Measurements from ENCODE around the gene SSR4. TPM values are rescaled to one million over a fixed set of nuclear protein-coding genes. Genes with fewer than 3 reads are reported as not detected.

Gene SSR4
- total RNA-seq, 1 donor from 2014 or later = 297 TPM

DNA sequence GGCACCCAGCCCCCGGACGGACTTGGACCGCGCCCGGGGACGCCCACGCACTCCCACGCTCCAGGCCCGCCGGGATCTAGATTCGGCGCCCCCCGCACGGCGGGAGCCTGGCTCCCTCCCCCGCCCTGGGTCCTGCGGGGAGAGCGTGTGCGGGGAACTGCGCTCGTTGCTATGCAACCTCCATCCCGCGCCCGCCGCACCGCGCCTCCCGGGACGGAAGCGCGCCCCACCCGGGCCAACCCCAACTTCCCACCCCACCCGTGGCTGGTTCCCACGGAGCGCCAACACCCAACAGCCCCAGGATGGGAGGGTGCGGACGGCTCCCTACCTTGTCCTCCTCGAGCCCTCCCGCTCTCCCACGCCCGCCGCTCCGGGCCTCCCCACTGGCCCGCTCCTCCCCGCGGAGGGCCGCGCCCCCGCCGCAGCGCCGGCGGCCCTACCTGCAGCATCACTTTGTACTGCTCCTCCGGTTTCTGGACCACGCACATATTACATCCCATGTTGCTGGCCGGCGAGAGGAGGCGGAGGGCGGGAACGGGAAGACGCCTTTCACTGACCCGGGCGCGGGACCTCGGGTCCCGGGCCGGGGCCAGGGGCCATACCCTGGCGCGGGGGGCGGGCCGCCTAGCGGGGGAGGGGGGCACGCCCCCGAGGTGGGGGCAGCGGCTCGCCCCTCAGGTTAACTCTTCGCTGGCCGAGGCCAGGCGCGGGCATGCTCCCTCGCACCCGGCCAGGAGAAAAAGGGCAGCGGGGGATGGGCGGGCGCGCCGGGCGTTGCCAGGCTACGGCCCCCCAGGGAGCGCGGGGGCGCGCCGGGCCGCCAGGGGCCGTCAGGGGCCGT lies 35.6 kb downstream of the SSR4 start, which contains the start of gene PDZD4:
Gene PDZD4 (minus strand): TSS at position 746 of the 841 bp plus-strand sequence. CDS start 246 bp downstream, at position 500.
- H3K27me3 Mint-ChIP-seq (ENCODE audit: unreplicated experiment) = no peaks in the 10 kb centered on the region
- TF ChIP-seq, protein P1, sequence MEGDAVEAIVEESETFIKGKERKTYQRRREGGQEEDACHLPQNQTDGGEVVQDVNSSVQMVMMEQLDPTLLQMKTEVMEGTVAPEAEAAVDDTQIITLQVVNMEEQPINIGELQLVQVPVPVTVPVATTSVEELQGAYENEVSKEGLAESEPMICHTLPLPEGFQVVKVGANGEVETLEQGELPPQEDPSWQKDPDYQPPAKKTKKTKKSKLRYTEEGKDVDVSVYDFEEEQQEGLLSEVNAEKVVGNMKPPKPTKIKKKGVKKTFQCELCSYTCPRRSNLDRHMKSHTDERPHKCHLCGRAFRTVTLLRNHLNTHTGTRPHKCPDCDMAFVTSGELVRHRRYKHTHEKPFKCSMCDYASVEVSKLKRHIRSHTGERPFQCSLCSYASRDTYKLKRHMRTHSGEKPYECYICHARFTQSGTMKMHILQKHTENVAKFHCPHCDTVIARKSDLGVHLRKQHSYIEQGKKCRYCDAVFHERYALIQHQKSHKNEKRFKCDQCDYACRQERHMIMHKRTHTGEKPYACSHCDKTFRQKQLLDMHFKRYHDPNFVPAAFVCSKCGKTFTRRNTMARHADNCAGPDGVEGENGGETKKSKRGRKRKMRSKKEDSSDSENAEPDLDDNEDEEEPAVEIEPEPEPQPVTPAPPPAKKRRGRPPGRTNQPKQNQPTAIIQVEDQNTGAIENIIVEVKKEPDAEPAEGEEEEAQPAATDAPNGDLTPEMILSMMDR (IDR thresholded peaks at IDR 0.05) = no peak
- peaks cover 11% of the 10 kb centered on the region for H3K9me3 Mint-ChIP-seq (ENCODE audit: unreplicated experiment)
- H3K4me3 Mint-ChIP-seq (ENCODE audit: unreplicated experiment) = peak within 1 kb of the TSS; percentile 71
- no peak for DNase-seq (ENCODE audit: extremely low spot score, unreplicated experiment)
- H3K27ac Mint-ChIP-seq (ENCODE audit: unreplicated experiment) = no peak within 1 kb of the TSS
- H3K36me3 Mint-ChIP-seq (ENCODE audit: unreplicated experiment) = no peaks in the 10 kb centered on the region
- H3K4me1 Mint-ChIP-seq (ENCODE audit: unreplicated experiment) = peaks cover 7% of the 10 kb centered on the region

- no peak overlapping the region for H3K27ac Mint-ChIP-seq (ENCODE audit: unreplicated experiment)
- H3K27me3 Mint-ChIP-seq (ENCODE audit: unreplicated experiment) = no peaks in the 10 kb centered on the region
- no peaks in the 10 kb centered on the region for H3K36me3 Mint-ChIP-seq (ENCODE audit: unreplicated experiment)
- no peak for DNase-seq (ENCODE audit: extremely low spot score, unreplicated experiment)
- H3K4me3 Mint-ChIP-seq (ENCODE audit: unreplicated experiment) = no peak overlapping the region
- peaks cover 11% of the 10 kb centered on the region for H3K9me3 Mint-ChIP-seq (ENCODE audit: unreplicated experiment)
- H3K4me1 Mint-ChIP-seq (ENCODE audit: unreplicated experiment) = peaks cover 7% of the 10 kb centered on the region
- TF ChIP-seq, protein P1 (IDR thresholded peaks at IDR 0.05) = no peak
These were observed 36.4 kb downstream of the SSR4 start for GRCh38 chrX:153830640-153831428.

GRCh38 chrX:153831429-153832150 lies 37.1 kb downstream of the SSR4 start:
- H3K27me3 Mint-ChIP-seq (ENCODE audit: unreplicated experiment) = no peaks in the 10 kb centered on the region
- peaks cover 11% of the 10 kb centered on the region for H3K9me3 Mint-ChIP-seq (ENCODE audit: unreplicated experiment)
- no peak for DNase-seq (ENCODE audit: extremely low spot score, unreplicated experiment)
- no peak overlapping the region for H3K27ac Mint-ChIP-seq (ENCODE audit: unreplicated experiment)
- H3K36me3 Mint-ChIP-seq (ENCODE audit: unreplicated experiment) = no peaks in the 10 kb centered on the region
- peaks cover 7% of the 10 kb centered on the region for H3K4me1 Mint-ChIP-seq (ENCODE audit: unreplicated experiment)
- H3K4me3 Mint-ChIP-seq (ENCODE audit: unreplicated experiment) = peak overlapping the region; percentile 40
- TF ChIP-seq, protein P1 (IDR thresholded peaks at IDR 0.05) = no peak

DNA sequence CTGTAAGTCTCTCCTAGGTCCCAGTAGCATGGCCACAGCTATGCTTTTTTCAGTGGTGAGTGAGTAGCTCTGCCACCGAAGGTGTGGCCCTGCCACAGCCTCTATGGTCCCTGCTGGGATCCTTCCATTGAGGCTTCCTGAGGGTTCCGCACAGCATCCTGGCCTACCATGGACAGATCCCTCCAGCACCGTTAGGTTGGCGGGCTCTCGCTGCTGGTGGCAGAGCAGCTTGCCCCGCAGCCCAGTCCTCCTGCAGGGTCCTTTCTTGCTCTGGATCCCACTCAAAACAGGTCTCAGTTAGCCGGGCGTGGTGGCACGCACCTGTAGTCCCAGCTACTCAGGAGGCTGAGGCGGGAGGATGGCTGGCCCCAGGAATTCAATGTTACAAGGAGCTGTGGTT lies 38.3 kb downstream of the SSR4 start:
- peaks cover under 1% of the 10 kb centered on the region for H3K27me3 Mint-ChIP-seq (ENCODE audit: unreplicated experiment)
- no peak overlapping the region for H3K27ac Mint-ChIP-seq (ENCODE audit: unreplicated experiment)
- no peak overlapping the region for H3K4me3 Mint-ChIP-seq (ENCODE audit: unreplicated experiment)
- H3K9me3 Mint-ChIP-seq (ENCODE audit: unreplicated experiment) = no peaks in the 10 kb centered on the region
- TF ChIP-seq, protein P1 (IDR thresholded peaks at IDR 0.05) = no peak
- peaks cover 6% of the 10 kb centered on the region for H3K4me1 Mint-ChIP-seq (ENCODE audit: unreplicated experiment)
- no peaks in the 10 kb centered on the region for H3K36me3 Mint-ChIP-seq (ENCODE audit: unreplicated experiment)
- no peak for DNase-seq (ENCODE audit: extremely low spot score, unreplicated experiment)
